Measurements from ENCODE around the gene GALE.

GALE gene

DNA sequence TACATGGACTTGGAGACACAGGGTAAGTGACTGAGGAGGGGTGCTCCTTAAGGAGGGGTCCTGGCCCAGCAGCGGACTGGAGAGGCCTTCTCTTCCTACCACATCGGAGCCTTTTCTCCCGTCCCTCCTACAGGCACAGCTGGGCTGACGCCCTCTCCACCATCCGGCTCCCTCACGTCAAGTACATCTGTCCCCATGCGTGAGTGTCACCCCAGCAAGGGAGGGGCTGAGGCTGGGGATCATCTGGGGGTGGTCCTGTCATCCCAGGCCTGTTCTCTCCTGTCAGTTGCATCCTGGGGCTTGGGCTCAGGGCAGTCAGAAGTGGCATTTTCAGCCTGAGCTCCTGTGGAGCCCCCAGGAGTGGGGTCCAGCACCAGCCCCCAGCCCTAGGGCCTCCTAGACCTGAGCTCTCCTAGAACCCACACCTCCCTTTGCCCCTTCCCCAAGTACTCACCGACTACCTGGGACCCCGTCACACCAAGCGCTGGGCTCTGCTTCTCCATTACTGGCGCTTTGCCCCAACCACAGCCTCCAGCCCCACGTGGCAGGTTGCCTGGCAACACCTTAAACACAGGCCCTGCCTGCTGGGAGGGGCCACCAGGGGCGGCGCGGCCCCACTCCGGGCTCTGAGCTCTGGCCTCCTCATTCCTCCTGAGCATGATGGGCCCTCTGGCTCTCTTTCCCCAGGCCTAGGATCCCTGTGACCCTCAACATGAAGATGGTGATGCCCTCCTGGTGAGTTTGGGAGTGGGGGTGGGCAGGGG lies 7.4 kb downstream of the GALE start:
- Histone ChIP-seq H3K27me3 (ENCODE audit: insufficient read depth, poor library complexity, severe bottlenecking) (no peaks in the 10 kb centered on the region), H3K27ac (replicated peaks) (peak overlapping the region; percentile 39), H3K4me3 (replicated peaks; ENCODE audit: insufficient read depth, low read length) (no peak overlapping the region)
- TF ChIP-seq, protein P1, sequence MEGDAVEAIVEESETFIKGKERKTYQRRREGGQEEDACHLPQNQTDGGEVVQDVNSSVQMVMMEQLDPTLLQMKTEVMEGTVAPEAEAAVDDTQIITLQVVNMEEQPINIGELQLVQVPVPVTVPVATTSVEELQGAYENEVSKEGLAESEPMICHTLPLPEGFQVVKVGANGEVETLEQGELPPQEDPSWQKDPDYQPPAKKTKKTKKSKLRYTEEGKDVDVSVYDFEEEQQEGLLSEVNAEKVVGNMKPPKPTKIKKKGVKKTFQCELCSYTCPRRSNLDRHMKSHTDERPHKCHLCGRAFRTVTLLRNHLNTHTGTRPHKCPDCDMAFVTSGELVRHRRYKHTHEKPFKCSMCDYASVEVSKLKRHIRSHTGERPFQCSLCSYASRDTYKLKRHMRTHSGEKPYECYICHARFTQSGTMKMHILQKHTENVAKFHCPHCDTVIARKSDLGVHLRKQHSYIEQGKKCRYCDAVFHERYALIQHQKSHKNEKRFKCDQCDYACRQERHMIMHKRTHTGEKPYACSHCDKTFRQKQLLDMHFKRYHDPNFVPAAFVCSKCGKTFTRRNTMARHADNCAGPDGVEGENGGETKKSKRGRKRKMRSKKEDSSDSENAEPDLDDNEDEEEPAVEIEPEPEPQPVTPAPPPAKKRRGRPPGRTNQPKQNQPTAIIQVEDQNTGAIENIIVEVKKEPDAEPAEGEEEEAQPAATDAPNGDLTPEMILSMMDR (IDR thresholded peaks at IDR 0.05; ENCODE audit: insufficient read depth, low read length): no peak
- no peak for TF ChIP-seq SPI1 (IDR thresholded peaks at IDR 0.05; ENCODE audit: borderline replicate concordance, low read depth)
- TF ChIP-seq, protein P2, sequence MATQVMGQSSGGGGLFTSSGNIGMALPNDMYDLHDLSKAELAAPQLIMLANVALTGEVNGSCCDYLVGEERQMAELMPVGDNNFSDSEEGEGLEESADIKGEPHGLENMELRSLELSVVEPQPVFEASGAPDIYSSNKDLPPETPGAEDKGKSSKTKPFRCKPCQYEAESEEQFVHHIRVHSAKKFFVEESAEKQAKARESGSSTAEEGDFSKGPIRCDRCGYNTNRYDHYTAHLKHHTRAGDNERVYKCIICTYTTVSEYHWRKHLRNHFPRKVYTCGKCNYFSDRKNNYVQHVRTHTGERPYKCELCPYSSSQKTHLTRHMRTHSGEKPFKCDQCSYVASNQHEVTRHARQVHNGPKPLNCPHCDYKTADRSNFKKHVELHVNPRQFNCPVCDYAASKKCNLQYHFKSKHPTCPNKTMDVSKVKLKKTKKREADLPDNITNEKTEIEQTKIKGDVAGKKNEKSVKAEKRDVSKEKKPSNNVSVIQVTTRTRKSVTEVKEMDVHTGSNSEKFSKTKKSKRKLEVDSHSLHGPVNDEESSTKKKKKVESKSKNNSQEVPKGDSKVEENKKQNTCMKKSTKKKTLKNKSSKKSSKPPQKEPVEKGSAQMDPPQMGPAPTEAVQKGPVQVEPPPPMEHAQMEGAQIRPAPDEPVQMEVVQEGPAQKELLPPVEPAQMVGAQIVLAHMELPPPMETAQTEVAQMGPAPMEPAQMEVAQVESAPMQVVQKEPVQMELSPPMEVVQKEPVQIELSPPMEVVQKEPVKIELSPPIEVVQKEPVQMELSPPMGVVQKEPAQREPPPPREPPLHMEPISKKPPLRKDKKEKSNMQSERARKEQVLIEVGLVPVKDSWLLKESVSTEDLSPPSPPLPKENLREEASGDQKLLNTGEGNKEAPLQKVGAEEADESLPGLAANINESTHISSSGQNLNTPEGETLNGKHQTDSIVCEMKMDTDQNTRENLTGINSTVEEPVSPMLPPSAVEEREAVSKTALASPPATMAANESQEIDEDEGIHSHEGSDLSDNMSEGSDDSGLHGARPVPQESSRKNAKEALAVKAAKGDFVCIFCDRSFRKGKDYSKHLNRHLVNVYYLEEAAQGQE (IDR thresholded peaks at IDR 0.05; ENCODE audit: insufficient replicate concordance, low read depth): no peak
- no peak for TF ChIP-seq GABPA (IDR thresholded peaks at IDR 0.05; ENCODE audit: low read depth)
- TF ChIP-seq POLR2AphosphoS5 (IDR thresholded peaks at IDR 0.05; ENCODE audit: low read depth): no peak
- peak in 1 of 2 experiments; percentile 72 for DNase-seq (ENCODE audit: low read depth in 1 of 2, low spot score in 1 of 2)

- TF ChIP-seq POLR2AphosphoS5 (IDR thresholded peaks at IDR 0.05; ENCODE audit: low read depth) (no peak), SPI1 (IDR thresholded peaks at IDR 0.05; ENCODE audit: borderline replicate concordance, low read depth) (no peak), GABPA (IDR thresholded peaks at IDR 0.05; ENCODE audit: low read depth) (no peak)
- TF ChIP-seq, protein P1 (IDR thresholded peaks at IDR 0.05; ENCODE audit: insufficient read depth, low read length): no peak
- TF ChIP-seq, protein P2 (IDR thresholded peaks at IDR 0.05; ENCODE audit: insufficient replicate concordance, low read depth): no peak
Measured at GRCh38 chr1:23792151-23792945, 8.2 kb downstream of the GALE start.

DNA sequence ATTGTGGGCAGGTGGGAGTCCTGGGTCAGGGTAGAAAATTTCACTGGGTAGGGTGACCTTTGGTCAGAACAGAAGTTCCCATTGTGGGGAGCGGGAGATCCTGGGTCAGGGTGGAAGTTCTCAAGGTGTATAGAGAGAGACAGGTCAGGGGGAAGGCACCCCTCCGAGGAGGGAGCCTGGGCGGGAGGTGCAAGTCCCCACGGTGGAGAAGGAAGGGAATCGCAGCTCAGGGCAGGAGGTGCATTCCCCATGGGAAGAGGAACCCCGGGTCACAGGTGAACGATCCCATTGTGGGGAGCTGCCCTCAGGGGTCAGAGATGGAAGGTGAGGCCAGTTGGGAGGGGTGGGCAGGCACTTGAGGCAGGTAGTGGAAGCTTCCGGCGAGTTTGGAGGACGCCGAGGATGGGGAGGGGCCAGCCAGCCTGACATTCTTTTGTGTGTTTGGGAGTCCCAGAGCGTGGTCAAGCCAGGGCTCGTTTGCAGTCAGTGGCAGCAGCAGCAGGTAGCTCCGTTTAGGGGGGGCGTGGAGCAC lies 9.0 kb downstream of the GALE start:
- no peaks in the 10 kb centered on the region for H3K27me3 ChIP-seq (ENCODE audit: insufficient read depth, poor library complexity, severe bottlenecking)
- no peak for DNase-seq (ENCODE audit: low read depth in 1 of 2, low spot score in 1 of 2)
- H3K27ac ChIP-seq (replicated peaks): peak overlapping the region; percentile 64
- TF ChIP-seq GABPA (IDR thresholded peaks at IDR 0.05; ENCODE audit: low read depth): no peak
- TF ChIP-seq POLR2AphosphoS5 (IDR thresholded peaks at IDR 0.05; ENCODE audit: low read depth): no peak
- H3K4me3 ChIP-seq (replicated peaks; ENCODE audit: insufficient read depth, low read length): peak overlapping the region; percentile 76

More at GRCh38 chr1:23792151-23792945, 8.2 kb downstream of the GALE start:
- Histone ChIP-seq H3K27ac (replicated peaks) (peak overlapping the region; percentile 30), H3K27me3 (ENCODE audit: insufficient read depth, poor library complexity, severe bottlenecking) (no peaks in the 10 kb centered on the region), H3K4me3 (replicated peaks; ENCODE audit: insufficient read depth, low read length) (peak overlapping the region; percentile 76)
- no peak for DNase-seq (ENCODE audit: low read depth in 1 of 2, low spot score in 1 of 2)

Measured in HL-60 (cell line).